ENCODE measurements around the gene DENND4A.

DNA sequence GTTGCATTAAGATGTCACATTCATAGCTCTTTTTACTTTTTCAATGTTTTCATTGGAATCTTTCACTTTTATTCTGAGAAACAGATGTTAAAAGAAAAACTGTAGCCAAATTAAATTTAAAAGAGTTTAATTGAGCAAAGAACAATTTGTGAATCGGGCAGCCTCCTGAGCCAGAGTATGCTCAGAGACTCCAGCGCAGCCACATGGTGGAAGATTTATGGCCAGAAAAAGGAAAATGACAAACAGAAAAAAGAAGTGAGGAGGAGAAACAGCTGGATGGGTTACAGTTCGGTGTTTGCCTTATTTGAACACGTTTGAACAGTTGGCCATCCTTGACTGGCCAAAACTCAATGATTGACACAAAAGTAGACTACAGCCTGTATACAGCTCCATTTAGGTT lies 43.4 kb upstream of the DENND4A start:
- no peak for TF ChIP-seq ZC3H10 (CRISPR knock-in tag; IDR thresholded peaks at IDR 0.05)
- no peak for TF ChIP-seq ZFP30 (CRISPR knock-in tag; IDR thresholded peaks at IDR 0.05)
- no peak for TF ChIP-seq CSDC2 (CRISPR knock-in tag; IDR thresholded peaks at IDR 0.05)
- TF ChIP-seq, protein P1, sequence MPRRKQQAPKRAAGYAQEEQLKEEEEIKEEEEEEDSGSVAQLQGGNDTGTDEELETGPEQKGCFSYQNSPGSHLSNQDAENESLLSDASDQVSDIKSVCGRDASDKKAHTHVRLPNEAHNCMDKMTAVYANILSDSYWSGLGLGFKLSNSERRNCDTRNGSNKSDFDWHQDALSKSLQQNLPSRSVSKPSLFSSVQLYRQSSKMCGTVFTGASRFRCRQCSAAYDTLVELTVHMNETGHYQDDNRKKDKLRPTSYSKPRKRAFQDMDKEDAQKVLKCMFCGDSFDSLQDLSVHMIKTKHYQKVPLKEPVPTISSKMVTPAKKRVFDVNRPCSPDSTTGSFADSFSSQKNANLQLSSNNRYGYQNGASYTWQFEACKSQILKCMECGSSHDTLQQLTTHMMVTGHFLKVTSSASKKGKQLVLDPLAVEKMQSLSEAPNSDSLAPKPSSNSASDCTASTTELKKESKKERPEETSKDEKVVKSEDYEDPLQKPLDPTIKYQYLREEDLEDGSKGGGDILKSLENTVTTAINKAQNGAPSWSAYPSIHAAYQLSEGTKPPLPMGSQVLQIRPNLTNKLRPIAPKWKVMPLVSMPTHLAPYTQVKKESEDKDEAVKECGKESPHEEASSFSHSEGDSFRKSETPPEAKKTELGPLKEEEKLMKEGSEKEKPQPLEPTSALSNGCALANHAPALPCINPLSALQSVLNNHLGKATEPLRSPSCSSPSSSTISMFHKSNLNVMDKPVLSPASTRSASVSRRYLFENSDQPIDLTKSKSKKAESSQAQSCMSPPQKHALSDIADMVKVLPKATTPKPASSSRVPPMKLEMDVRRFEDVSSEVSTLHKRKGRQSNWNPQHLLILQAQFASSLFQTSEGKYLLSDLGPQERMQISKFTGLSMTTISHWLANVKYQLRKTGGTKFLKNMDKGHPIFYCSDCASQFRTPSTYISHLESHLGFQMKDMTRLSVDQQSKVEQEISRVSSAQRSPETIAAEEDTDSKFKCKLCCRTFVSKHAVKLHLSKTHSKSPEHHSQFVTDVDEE (CRISPR knock-in tag; IDR thresholded peaks at IDR 0.05): no peak
- no peak for TF ChIP-seq ZNF565 (CRISPR knock-in tag; conservative IDR thresholded peaks at IDR 0.05; ENCODE audit: low read depth)

All from SK-N-SH treated with all-trans-retinoic acid at 6 μM for 48 hours (cell line).